ENCODE measurements around the gene DHRS9. TPM values are rescaled to one million over a fixed set of nuclear protein-coding genes. Genes with fewer than 3 reads are reported as not detected.
A peak's percentile ranks its signal among the peaks of the same experiment; 100 is the strongest.

The DHRS9 gene
- total RNA-seq, 1 donor from 2014 or later: 9.8 TPM

DNA sequence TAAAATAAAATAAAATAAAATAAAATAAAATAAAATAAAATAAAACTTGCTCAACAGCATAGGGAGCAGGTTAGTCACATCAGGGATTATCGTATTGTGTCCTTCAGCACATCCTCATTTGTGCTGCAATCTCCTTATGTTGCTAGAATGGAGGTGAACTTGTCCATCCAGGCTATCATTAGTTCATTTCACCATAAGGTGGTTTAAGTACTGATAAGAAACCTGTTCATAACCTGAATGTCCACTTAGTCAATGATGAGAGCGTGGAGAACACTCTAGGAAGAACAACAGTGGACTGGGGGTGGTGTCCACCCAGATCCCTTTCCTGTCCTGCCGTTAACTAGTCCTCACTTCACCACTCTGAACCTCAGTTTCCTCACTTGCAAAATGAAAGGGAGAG lies 21.9 kb downstream of the DHRS9 start:
- intact Hi-C loops (cut with DNase I): no loop called here
- no peak for DNase-seq (ENCODE audit: low spot score)

DNA sequence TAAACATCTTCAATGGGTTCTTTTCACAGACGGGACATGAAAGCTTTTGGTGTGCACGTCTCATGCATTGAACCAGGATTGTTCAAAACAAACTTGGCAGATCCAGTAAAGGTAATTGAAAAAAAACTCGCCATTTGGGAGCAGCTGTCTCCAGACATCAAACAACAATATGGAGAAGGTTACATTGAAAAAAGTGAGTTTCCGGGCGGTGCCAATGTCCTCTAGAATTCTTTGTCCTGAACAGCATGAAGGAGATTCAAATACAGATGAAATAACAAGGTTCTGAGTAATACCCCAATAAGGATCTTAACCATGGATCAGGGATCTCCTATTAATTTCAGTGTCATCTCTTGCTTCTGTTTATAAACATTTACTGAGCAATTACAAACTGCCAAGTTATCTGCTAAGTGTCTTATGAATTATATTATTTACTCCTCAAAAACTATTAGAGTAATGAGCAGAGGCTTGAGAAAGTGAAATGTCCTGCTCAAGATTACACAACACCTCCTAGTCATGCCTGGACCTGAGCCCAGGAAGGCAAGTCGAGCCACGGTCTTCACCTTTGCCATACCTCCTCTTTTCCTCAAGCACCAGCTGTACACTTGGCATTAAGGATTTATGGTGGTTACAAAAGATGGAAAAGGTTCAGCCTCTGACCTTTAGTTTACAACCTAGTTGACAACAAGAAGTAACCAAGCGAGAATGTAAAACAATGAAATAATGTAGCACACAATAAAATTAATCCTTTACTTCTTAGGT lies 22.6 kb downstream of the DHRS9 start:
- intact Hi-C loops (cut with DNase I): no loop called here
- DNase-seq (ENCODE audit: low spot score): no peak

DNA sequence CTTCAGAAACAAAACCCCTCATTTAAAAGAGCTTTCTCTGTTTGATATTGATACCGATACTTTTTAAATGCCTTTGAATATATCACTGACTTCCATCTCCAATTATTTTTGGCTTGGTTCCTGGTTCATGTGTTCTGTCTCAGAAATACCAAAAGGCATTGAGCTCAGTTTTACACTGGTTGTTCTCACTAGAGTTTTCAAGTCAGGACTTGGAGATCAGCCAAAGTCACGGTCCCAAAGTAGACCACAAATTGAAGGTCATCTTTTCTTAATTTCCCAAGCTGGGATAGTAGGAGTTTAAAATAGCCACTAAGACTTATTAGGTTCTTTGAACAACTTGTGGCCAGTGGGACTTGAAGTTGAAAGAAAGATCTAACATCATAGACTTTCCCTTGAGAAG lies 24.2 kb downstream of the DHRS9 start:
- intact Hi-C loops (cut with DNase I): no loop called here
- no peak for DNase-seq (ENCODE audit: low spot score)

GRCh38 chr2:169094676-169095075 lies 25.3 kb downstream of the DHRS9 start:
- intact Hi-C loops (cut with DNase I): no loop called here
- DNase-seq (ENCODE audit: low spot score): no peak

- intact Hi-C loops (cut with DNase I): no loop called here
- DNase-seq (ENCODE audit: low spot score): no peak
Observed at GRCh38 chr2:169095621-169096105, 26.3 kb downstream of the DHRS9 start.

DNA sequence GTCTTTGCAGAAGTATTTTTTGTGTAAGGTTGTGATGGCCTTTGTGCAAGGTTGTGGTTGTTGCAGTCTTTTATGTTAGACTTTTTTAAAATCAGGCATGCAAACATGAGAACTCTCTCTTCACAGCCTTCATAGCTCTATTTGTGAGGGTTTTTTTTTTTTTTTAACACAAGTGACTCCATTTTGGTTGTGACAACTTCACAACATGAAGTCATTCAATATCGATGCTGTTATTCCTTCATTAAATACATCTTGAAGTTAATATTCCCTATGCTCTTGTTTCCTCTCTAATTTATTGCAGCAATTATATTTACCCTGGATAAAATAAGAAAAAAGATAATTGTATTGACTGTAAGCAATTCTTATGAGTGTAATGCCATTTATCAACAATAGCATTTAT lies 35.5 kb downstream of the DHRS9 start:
- no peak for DNase-seq (ENCODE audit: low spot score)
- intact Hi-C loops (cut with DNase I): no loop called here

GRCh38 chr2:169105476-169105875 lies 36.1 kb downstream of the DHRS9 start:
- DNase-seq (ENCODE audit: low spot score): no peak
- intact Hi-C loops (cut with DNase I): no loop called here

GRCh38 chr2:169106134-169106533 lies 36.8 kb downstream of the DHRS9 start:
- intact Hi-C loops (cut with DNase I): no loop called here
- DNase-seq (ENCODE audit: low spot score): no peak

DNA sequence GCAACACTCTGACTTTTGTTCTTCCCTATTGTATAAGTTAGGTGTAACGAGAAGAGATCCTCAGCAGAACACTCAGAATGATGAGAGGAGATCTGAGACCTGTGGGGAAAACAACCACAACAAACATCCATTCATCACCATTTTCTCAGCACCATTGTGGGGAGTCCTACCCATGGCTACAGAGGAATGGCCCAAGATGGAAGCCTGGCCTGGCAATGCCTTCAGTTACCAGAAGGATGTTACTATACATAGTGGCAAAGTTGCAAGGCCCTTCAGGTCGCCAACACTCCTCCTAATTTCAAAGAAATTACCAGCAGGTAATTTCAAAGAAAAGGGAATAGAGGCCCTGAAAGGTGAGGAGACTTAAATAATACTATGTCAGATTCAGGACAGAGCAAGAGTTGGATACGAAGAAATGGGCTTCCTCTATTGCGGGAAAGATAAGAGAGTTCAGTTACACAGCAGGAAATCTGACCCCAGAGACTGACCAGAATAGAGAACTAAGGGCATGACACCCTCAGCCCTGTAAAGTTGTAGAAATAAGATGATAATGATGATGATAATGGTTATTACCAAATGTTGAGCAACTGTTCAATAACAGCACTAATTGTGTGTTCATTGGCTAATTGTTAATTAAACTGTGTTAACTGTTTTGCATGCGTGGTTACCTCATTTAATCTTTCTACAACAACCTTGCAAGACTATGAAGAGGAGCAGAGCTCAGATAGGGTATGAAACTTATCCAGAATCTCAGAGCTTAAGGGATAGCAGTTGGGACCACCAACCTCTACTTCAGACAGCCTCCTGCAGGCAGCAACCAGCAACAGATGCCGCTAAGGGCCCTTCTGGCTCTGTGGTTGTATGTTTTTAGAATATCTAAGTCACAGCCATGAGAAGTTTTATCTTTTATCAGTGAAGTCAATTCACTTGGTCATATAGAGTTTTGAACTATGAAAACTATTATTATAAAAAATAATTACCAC lies 37.5 kb downstream of the DHRS9 start:
- DNase-seq (ENCODE audit: low spot score): no peak
- intact Hi-C loops (cut with DNase I): no loop called here

- DNase-seq (ENCODE audit: low spot score): no peak
- intact Hi-C loops (cut with DNase I): no loop called here
Observed at GRCh38 chr2:169107645-169108044, 38.3 kb downstream of the DHRS9 start.

- intact Hi-C loops (cut with DNase I): no loop called here
- DNase-seq (ENCODE audit: low spot score): no peak
Observed at GRCh38 chr2:169108099-169108884, 38.9 kb downstream of the DHRS9 start.

DNA sequence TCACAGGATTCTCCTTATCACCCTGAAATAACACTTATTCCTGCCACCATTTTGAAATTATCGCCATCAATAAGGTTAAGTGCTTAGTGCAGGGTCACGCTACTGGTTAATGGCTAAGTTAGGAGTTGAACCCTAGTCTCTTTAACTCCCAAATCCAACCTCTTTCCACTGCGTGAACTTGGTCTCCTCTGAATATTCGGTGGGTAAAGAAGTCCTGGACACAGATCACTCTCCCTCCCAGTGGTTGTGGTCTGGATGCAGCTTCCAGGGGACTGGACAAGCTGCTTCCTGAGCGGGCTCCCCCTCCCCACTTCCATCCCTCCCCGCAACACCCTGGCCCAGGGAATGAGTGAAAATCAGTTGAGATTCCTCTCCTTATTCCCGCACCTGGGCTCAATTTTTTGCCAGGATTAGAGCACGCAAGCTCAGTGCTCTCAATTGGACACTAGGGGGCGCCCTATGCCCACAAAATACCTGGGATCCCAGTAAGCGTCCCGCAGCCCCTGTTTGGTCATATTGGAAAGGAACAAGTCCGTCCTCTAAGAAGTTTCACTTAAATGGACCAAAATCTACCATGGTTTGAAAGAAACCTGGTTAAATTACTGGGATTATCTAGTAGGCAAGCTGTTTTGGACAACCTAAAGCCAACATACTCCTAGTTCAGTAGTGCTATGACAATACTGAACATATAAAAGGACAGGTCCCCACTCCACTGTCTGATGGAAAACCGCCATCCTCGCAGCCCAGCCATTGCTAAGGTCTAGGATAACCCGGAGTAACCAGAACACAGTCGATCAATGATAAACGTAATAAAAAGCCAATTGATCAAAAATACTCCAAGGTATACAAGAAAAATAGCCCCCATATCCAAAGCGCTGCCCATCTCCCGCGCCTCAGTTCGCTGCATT lies 40.4 kb downstream of the DHRS9 start:
- intact Hi-C loops (cut with DNase I): loop anchor here (2.0 to 10.0 kb wide), 3 partner anchors 29 to 285 kb away; no protein-coding TSS in a partner anchor
- peak; percentile 90 for DNase-seq (ENCODE audit: low spot score)

- intact Hi-C loops (cut with DNase I): loop anchor here (2.0 to 10.0 kb wide), 3 partner anchors 28 to 284 kb away; no protein-coding TSS in a partner anchor
- no peak for DNase-seq (ENCODE audit: low spot score)
Observed at GRCh38 chr2:169110419-169110818, 41.1 kb downstream of the DHRS9 start.

GRCh38 chr2:169110916-169111315 lies 41.6 kb downstream of the DHRS9 start:
- intact Hi-C loops (cut with DNase I): loop anchor here (2.0 to 10.0 kb wide), 3 partner anchors 28 to 284 kb away; no protein-coding TSS in a partner anchor
- DNase-seq (ENCODE audit: low spot score): no peak

DNA sequence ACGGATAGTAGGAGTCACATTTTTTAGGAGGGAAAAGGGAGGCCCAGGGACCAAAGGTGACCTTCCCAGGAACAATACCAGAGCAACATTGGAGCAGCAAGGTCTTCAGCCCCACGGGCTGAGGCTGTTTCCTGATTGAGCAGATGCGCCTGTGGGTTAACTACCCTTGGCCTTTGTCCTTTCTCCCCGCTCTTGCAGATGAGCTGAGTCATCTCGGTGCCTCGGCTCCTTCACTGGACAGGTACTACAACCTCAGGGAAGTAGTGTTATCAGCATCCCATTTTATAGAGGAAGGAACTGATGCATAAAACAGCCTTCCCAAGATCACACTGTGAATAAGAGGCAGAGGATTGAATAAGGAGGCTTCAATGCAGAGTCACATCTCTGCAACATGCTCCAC lies 43.5 kb downstream of the DHRS9 start:
- no peak for DNase-seq (ENCODE audit: low spot score)
- intact Hi-C loops (cut with DNase I): loop anchor here (10.0 kb wide), 2 partner anchors 162 to 282 kb away; no protein-coding TSS in a partner anchor

DNA sequence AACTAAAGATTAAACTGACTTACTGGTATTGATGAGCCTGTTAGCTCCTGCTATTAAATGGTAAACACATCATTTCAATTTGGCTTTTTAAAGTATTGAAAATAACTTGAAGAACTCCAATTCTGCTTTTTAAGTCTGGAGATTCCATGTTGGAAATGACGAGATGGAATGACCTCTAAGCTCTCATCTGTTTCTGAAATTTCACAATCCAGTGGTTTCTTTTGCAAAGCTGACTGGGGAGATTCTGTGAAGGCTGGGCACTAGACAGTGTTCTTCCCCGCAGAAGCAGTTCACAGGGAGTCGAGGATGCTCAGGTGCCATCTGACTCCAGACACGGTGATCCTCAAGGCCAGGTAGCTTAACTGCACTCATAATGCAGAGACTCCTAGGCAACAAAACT lies 44.7 kb downstream of the DHRS9 start:
- intact Hi-C loops (cut with DNase I): loop anchor here (10.0 kb wide), 2 partner anchors 161 to 281 kb away; no protein-coding TSS in a partner anchor
- DNase-seq (ENCODE audit: low spot score): no peak

- intact Hi-C loops (cut with DNase I): loop anchor here (10.0 kb wide), 2 partner anchors 158 to 278 kb away; no protein-coding TSS in a partner anchor
- no peak for DNase-seq (ENCODE audit: low spot score)
Observed at GRCh38 chr2:169116327-169116726, 47.0 kb downstream of the DHRS9 start.

DNA sequence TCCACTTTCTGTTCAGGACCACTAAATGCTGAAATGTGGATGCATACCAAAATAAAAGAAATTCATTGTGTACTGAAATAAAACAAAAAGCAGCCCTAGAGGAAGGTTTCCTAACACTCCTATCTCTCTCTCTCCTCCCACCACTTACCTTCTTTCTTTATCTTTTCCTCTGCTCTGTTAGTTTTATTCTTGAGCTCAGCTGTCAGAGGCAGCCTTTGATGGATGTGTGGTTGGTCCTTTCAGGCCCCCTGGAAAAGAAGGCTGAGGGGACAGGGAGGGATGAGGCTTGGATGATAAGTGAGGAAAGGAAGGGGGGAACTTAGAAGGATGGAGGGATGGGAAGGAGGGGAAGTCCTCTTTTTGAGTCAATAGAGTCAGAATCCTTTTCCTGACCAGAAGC lies 47.6 kb downstream of the DHRS9 start:
- DNase-seq (ENCODE audit: low spot score): no peak
- intact Hi-C loops (cut with DNase I): loop anchor here (10.0 kb wide), 2 partner anchors 158 to 278 kb away; no protein-coding TSS in a partner anchor

All from cardiac septum (tissue), 1 donor.